Measurements from ENCODE around the gene TFAP2C.

The TFAP2C gene

GRCh38 chr20:56628873-56629463 is at the start of gene TFAP2C:
TFAP2C (plus strand) TSS chr20:56629306; CDS start chr20:56629545, 239 bp downstream.
- DNase-seq = no peak

GRCh38 chr20:56580226-56580625 is 48.9 kb upstream of the TFAP2C start:
- DNase-seq = no peak

GRCh38 chr20:56581701-56582100 is 47.4 kb upstream of the TFAP2C start:
- DNase-seq = no peak

GRCh38 chr20:56582542-56582941 is 46.6 kb upstream of the TFAP2C start:
- DNase-seq = no peak

- DNase-seq = no peak
Measured at GRCh38 chr20:56584916-56585315, 44.2 kb upstream of the TFAP2C start.

GRCh38 chr20:56587307-56588041 is 41.6 kb upstream of the TFAP2C start:
- DNase-seq = no peak

GRCh38 chr20:56588996-56589395 is 40.1 kb upstream of the TFAP2C start:
- no peak for DNase-seq

GRCh38 chr20:56589633-56590032 is 39.5 kb upstream of the TFAP2C start:
- no peak for DNase-seq

- no peak for DNase-seq
Measured at GRCh38 chr20:56590888-56591287, 38.2 kb upstream of the TFAP2C start.

- no peak for DNase-seq
Measured at GRCh38 chr20:56592211-56592610, 36.9 kb upstream of the TFAP2C start.

- DNase-seq = no peak
Measured at GRCh38 chr20:56592817-56593216, 36.3 kb upstream of the TFAP2C start.

GRCh38 chr20:56595746-56596475 is 33.2 kb upstream of the TFAP2C start:
- no peak for DNase-seq

- DNase-seq = no peak
Measured at GRCh38 chr20:56601166-56601565, 27.9 kb upstream of the TFAP2C start.

- no peak for DNase-seq
Measured at GRCh38 chr20:56604673-56605072, 24.4 kb upstream of the TFAP2C start.

GRCh38 chr20:56605261-56605996 is 23.7 kb upstream of the TFAP2C start:
- no peak for DNase-seq

- DNase-seq = no peak
Measured at GRCh38 chr20:56606174-56606945, 22.7 kb upstream of the TFAP2C start.

- no peak for DNase-seq
Measured at GRCh38 chr20:56607061-56607704, 21.9 kb upstream of the TFAP2C start.

GRCh38 chr20:56608376-56608775 is 20.7 kb upstream of the TFAP2C start:
- no peak for DNase-seq

GRCh38 chr20:56609321-56609720 is 19.8 kb upstream of the TFAP2C start:
- DNase-seq = no peak

GRCh38 chr20:56610098-56610497 is 19.0 kb upstream of the TFAP2C start:
- DNase-seq = no peak

GRCh38 chr20:56614196-56614595 is 14.9 kb upstream of the TFAP2C start:
- DNase-seq = no peak

GRCh38 chr20:56616716-56617115 is 12.4 kb upstream of the TFAP2C start:
- DNase-seq = no peak
